PC-3 (cell line): Measurements from ENCODE around the gene CALCB. TPM values are rescaled to one million over a fixed set of nuclear protein-coding genes. Genes with fewer than 3 reads are reported as not detected.

Experiments used
- ATAC-seq: fragments of 200-7000 bp; cut with Tn5 transposase; 2 replicates; pipeline ENCODE4 v1.9.1; 2020; ENCODE audit warnings: mild to moderate bottlenecking, moderate library complexity
- BruUV-seq: library from RNA; stranded (reverse); fragments of 400-500 nt; replicated peaks from 2 replicates; lab custom pipeline; 2021; lab: Mats Ljungman, UMichigan
- CTCF ChIA-PET: fragments of 300-600 bp; sonication (Branson Sonifier 250); formaldehyde crosslinking; loops from one replicate; lab custom pipeline; 2022; ENCODE audit warnings: antibody characterized with exemption; lab: Charles Lee
- POLR2A ChIA-PET: fragments of 300-600 bp; sonication (Branson Sonifier 250); formaldehyde crosslinking; loops from one replicate; lab custom pipeline; 2022; ENCODE audit warnings: antibody characterized with exemption; ENCODE audit not compliant: unreplicated experiment; lab: Charles Lee
- DNase-seq: peaks from one replicate; pipeline ENCODE4 v3.0.0-alpha.2; 2015
- H2AFZ ChIP-seq: fragments of 300-600 bp; sonication (generic); 2 replicates; pipeline ENCODE4 v1.6.0; 2016; ENCODE audit warnings: antibody characterized with exemption, low read length
- H3F3A ChIP-seq: fragments of 300-600 bp; sonication (generic); one replicate; pipeline ENCODE4 v1.6.0; 2017; ENCODE audit warnings: antibody characterized with exemption, low read length, control low read depth, mild to moderate bottlenecking; ENCODE audit not compliant: unreplicated experiment
- H3K27ac ChIP-seq: fragments of 300-600 bp; sonication (generic); 2 replicates; pipeline ENCODE4 v1.5.1; 2016; ENCODE audit warnings: mild to moderate bottlenecking, low read length
- H3K27me3 ChIP-seq: fragments of 300-600 bp; sonication (generic); 2 replicates; pipeline ENCODE4 v1.6.1; 2016; ENCODE audit warnings: low read length, mixed read lengths
- H3K36me3 ChIP-seq: fragments of 300-600 bp; sonication (generic); 2 replicates; pipeline ENCODE4 v1.6.1; 2016; ENCODE audit warnings: low read depth, mixed run types, low read length, mixed read lengths
- H3K4me1 ChIP-seq: fragments of 300-600 bp; sonication (generic); 2 replicates; pipeline ENCODE4 v1.5.1; 2016; ENCODE audit warnings: low read length; ENCODE audit not compliant: insufficient read depth
- H3K4me2 ChIP-seq: fragments of 300-600 bp; sonication (generic); 2 replicates; pipeline ENCODE4 v1.6.0; 2016; ENCODE audit warnings: low read length
- H3K4me3 ChIP-seq: fragments of 300-600 bp; sonication (generic); 2 replicates; pipeline ENCODE4 v1.5.1; 2016; ENCODE audit warnings: mild to moderate bottlenecking, low read length, mixed read lengths
- H3K79me2 ChIP-seq: fragments of 300-600 bp; sonication (generic); 2 replicates; pipeline ENCODE4 v1.6.1; 2017; ENCODE audit warnings: low read length, mixed read lengths
- H3K9ac ChIP-seq: fragments of 300-600 bp; sonication (generic); 2 replicates; pipeline ENCODE4 v1.6.0; 2016; ENCODE audit warnings: mild to moderate bottlenecking, low read length
- H3K9me2 ChIP-seq: fragments of 300-600 bp; sonication (generic); replicated peaks from 2 replicates; pipeline ENCODE4 v1.6.1; 2016; ENCODE audit warnings: mixed run types, low read length, mixed read lengths
- H3K9me3 ChIP-seq: fragments of 300-600 bp; sonication (generic); 2 replicates; pipeline ENCODE4 v1.6.1; 2016; ENCODE audit warnings: low read length, mixed read lengths
- H4K20me1 ChIP-seq: fragments of 300-600 bp; sonication (generic); 2 replicates; pipeline ENCODE4 v1.6.1; 2016; ENCODE audit warnings: low read length, mixed read lengths
- CTCF ChIP-seq: fragments of 300-600 bp; sonication (generic); conservative IDR thresholded peaks from 2 replicates; pipeline ENCODE4 v1.5.1; 2017; ENCODE audit warnings: antibody characterized with exemption, low read depth, mild to moderate bottlenecking, low read length
- EZH2 ChIP-seq: fragments of 300-600 bp; sonication (generic); IDR thresholded peaks from one replicate; pipeline ENCODE4 v1.6.1; 2017; ENCODE audit warnings: antibody characterized with exemption, mild to moderate bottlenecking, low read length; ENCODE audit not compliant: unreplicated experiment
- EZH2phosphoT487 ChIP-seq: fragments of 300-600 bp; sonication (generic); IDR thresholded peaks from 2 replicates; pipeline ENCODE4 v1.6.1; 2018; ENCODE audit warnings: mild to moderate bottlenecking, antibody characterized with exemption, low read length, borderline replicate concordance
- intact Hi-C: fragments of 100-400 bp; cut with micrococcal nuclease; formaldehyde crosslinking; loops from 2 replicates; pipeline ENCODE4 v1.9.0; 2023
- total RNA-seq: library from RNA; depleted of rRNA; stranded (reverse); fragments of >200 nt; gene quantifications from 2 replicates; pipeline ENCODE4 v1.2.3, GENCODE V29; 2014

CALCB gene
- total RNA-seq, 1 experiment from 2014 or later, result not detected

GRCh38 chr11:15071556-15072255 is 1.7 kb upstream of the CALCB start:
- BruUV-seq, result no TSS peak
- Histone ChIP-seq H3K9me2 (no peaks in the 10 kb centered on the region), H3K27me3 (peaks cover 14% of the 10 kb centered on the region), H3K27ac (no peak overlapping the region), H3K9ac (no peak overlapping the region), H3F3A (no peaks in the 10 kb centered on the region), H2AFZ (no peak overlapping the region), H3K4me2 (no peak overlapping the region), H3K79me2 (no peaks in the 10 kb centered on the region), H4K20me1 (no peaks in the 10 kb centered on the region), H3K4me1 (no peaks in the 10 kb centered on the region), H3K9me3 (no peaks in the 10 kb centered on the region), H3K4me3 (no peak overlapping the region), H3K36me3 (no peaks in the 10 kb centered on the region)
- TF ChIP-seq CTCF (no peak), EZH2phosphoT487 (no peak), EZH2 (no peak)
- POLR2A ChIA-PET, result no interaction called here
- intact Hi-C loops, result no loop called here
- CTCF ChIA-PET, result no interaction called here
- DNase-seq (no peak), ATAC-seq (no peak)

- Histone ChIP-seq H3K36me3 (no peaks in the 10 kb centered on the region), H3K27me3 (peaks cover 14% of the 10 kb centered on the region), H3K4me1 (no peaks in the 10 kb centered on the region), H3K79me2 (no peaks in the 10 kb centered on the region), H3K27ac (no peak overlapping the region), H3K4me2 (no peak overlapping the region), H3F3A (no peaks in the 10 kb centered on the region), H3K9me3 (no peaks in the 10 kb centered on the region), H2AFZ (no peak overlapping the region), H3K9me2 (no peaks in the 10 kb centered on the region), H3K4me3 (no peak overlapping the region), H3K9ac (no peak overlapping the region), H4K20me1 (no peaks in the 10 kb centered on the region)
- intact Hi-C loops, result no loop called here
- DNase-seq, result no peak
- no TSS peak for BruUV-seq
- no peak for ATAC-seq
- ChIA-PET CTCF (no interaction called here), POLR2A (no interaction called here)
- TF ChIP-seq EZH2phosphoT487, result no peak
- TF ChIP-seq EZH2, result no peak
- TF ChIP-seq CTCF, result no peak
Measured at GRCh38 chr11:15072551-15073143, 746 bp upstream of the CALCB start.
